Upper lobe of right lung (tissue), 1 donor: ENCODE data around the gene GRK2. TPM values are rescaled to one million over a fixed set of nuclear protein-coding genes. Genes with fewer than 3 reads are reported as not detected.
A peak's percentile ranks its signal among the peaks of the same experiment; 100 is the strongest.

Experiments used
- ATAC-seq: fragments of 200-7000 bp; cut with Tn5 transposase; one replicate; pipeline ENCODE4 v1.9.1; 2020; ENCODE audit warnings: mild to moderate bottlenecking, moderate library complexity
- DNase-seq: peaks from one replicate; pipeline ENCODE4 v3.0.0-alpha.2; 2020
- H3K27ac ChIP-seq: fragments of 200-600 bp; one replicate; pipeline ENCODE4 v1.8.0; 2022
- H3K27me3 ChIP-seq: fragments of 200-600 bp; one replicate; pipeline ENCODE4 v1.8.0; 2022; ENCODE audit warnings: mild to moderate bottlenecking
- H3K36me3 ChIP-seq: fragments of 200-600 bp; one replicate; pipeline ENCODE4 v1.8.0; 2022
- H3K4me1 ChIP-seq: fragments of 200-600 bp; one replicate; pipeline ENCODE4 v1.8.0; 2022
- H3K4me3 ChIP-seq: fragments of 200-600 bp; one replicate; pipeline ENCODE4 v1.8.0; 2022; ENCODE audit warnings: mild to moderate bottlenecking
- H3K9me3 ChIP-seq: fragments of 200-600 bp; one replicate; pipeline ENCODE4 v1.8.0; 2022
- CTCF ChIP-seq: fragments of 200-600 bp; IDR thresholded peaks from one replicate; pipeline ENCODE4 v1.8.0; 2022; ENCODE audit warnings: antibody characterized with exemption
- intact Hi-C: fragments of 100-400 bp; cut with DNase I; formaldehyde crosslinking; loops from one replicate; pipeline ENCODE4 v1.11.0; 2022
- total RNA-seq: library from RNA; stranded (reverse); fragmentation: NEBNext Ultra II Directional; extraction: Animal tissue kit (Norgen Biotek cat#: 25700); gene quantifications from one replicate; pipeline ENCODE4 v1.2.1, GENCODE V29; 2021
- donor health status: DM: no; HTN: yes; CAD: no; lungs with severe emphysema.

The GRK2 gene
- total RNA-seq, 1 donor from 2014 or later = 98.4 TPM

GRCh38 chr11:67270256-67271204 lies 4.3 kb downstream of the GRK2 start:
- DNase-seq (peak; percentile 67), ATAC-seq (peak; percentile 8)
- no peak for TF ChIP-seq CTCF
- no peaks in the 10 kb centered on the region for H3K9me3 ChIP-seq
- intact Hi-C loops = no loop called here
- H3K36me3 ChIP-seq = peaks cover 15% of the 10 kb centered on the region
- H3K4me3 ChIP-seq = peak overlapping the region; percentile 93
- no peaks in the 10 kb centered on the region for H3K27me3 ChIP-seq
- H3K4me1 ChIP-seq = peaks cover 86% of the 10 kb centered on the region
- peak overlapping the region; percentile 93 for H3K27ac ChIP-seq

GRCh38 chr11:67271205-67271540 lies 4.9 kb downstream of the GRK2 start:
- Histone ChIP-seq H3K4me3 (peak overlapping the region; percentile 93), H3K27me3 (no peaks in the 10 kb centered on the region), H3K27ac (peak overlapping the region; percentile 93), H3K4me1 (peaks cover 88% of the 10 kb centered on the region), H3K36me3 (peaks cover 15% of the 10 kb centered on the region), H3K9me3 (no peaks in the 10 kb centered on the region)
- no peak for ATAC-seq
- DNase-seq = no peak
- no peak for TF ChIP-seq CTCF
- intact Hi-C loops = no loop called here

GRCh38 chr11:67271541-67272284 lies 5.4 kb downstream of the GRK2 start:
- intact Hi-C loops = no loop called here
- DNase-seq (peak; percentile 67), ATAC-seq (no peak)
- peak overlapping the region; percentile 93 for H3K4me3 ChIP-seq
- peaks cover 15% of the 10 kb centered on the region for H3K36me3 ChIP-seq
- H3K4me1 ChIP-seq = peaks cover 93% of the 10 kb centered on the region
- peak overlapping the region; percentile 93 for H3K27ac ChIP-seq
- TF ChIP-seq CTCF = no peak
- no peaks in the 10 kb centered on the region for H3K27me3 ChIP-seq
- no peaks in the 10 kb centered on the region for H3K9me3 ChIP-seq

- ATAC-seq (peak; percentile 9), DNase-seq (peak; percentile 66)
- Histone ChIP-seq H3K27ac (peak overlapping the region; percentile 93), H3K4me3 (no peak overlapping the region), H3K9me3 (no peaks in the 10 kb centered on the region), H3K4me1 (peaks cover 97% of the 10 kb centered on the region), H3K27me3 (no peaks in the 10 kb centered on the region), H3K36me3 (peaks cover 15% of the 10 kb centered on the region)
- no peak for TF ChIP-seq CTCF
- intact Hi-C loops = no loop called here
These were observed 6.3 kb downstream of the GRK2 start for GRCh38 chr11:67272327-67273259.
